Chondrocyte (in vitro differentiated cells): ENCODE measurements around the gene CYBC1. TPM values are rescaled to one million over a fixed set of nuclear protein-coding genes. Genes with fewer than 3 reads are reported as not detected.

Experiments used
- DNase-seq: peaks from one replicate; pipeline ENCODE4 v3.0.0; 2021; ENCODE audit warnings: mixed read lengths, low spot score
- H3K27ac Mint-ChIP-seq: one replicate; pipeline ENCODE4 v1.8.0; 2021; ENCODE audit warnings: mild to moderate bottlenecking, moderate library complexity, mixed read lengths; ENCODE audit not compliant: unreplicated experiment
- H3K27me3 Mint-ChIP-seq: 2 replicates; pipeline ENCODE4 v1.8.0; 2021; ENCODE audit warnings: low read depth, mixed read lengths
- H3K36me3 Mint-ChIP-seq: 2 replicates; pipeline ENCODE4 v1.8.0; 2021; ENCODE audit warnings: low read depth, mixed read lengths
- H3K4me1 Mint-ChIP-seq: 2 replicates; pipeline ENCODE4 v1.8.0; 2021; ENCODE audit warnings: low read depth, mild to moderate bottlenecking, mixed read lengths
- H3K4me3 Mint-ChIP-seq: one replicate; pipeline ENCODE4 v1.8.0; 2021; ENCODE audit warnings: mild to moderate bottlenecking, moderate library complexity, mixed read lengths; ENCODE audit not compliant: unreplicated experiment
- H3K9me3 Mint-ChIP-seq: 2 replicates; pipeline ENCODE4 v1.8.0; 2021; ENCODE audit warnings: low read depth, mixed read lengths
- CTCF ChIP-seq: fragments of 200-600 bp; sonication (generic); IDR thresholded peaks from 2 replicates; pipeline ENCODE4 v1.5.0; 2021; ENCODE audit warnings: antibody characterized with exemption, mild to moderate bottlenecking, moderate library complexity
- total RNA-seq: library from RNA; stranded (reverse); gene quantifications from 3 replicates; pipeline ENCODE4 v1.2.1, GENCODE V29; 2021

Gene CYBC1
- total RNA-seq, 1 donor from 2014 or later: 53.0 TPM

GRCh38 chr17:82429824-82430223, 20.7 kb downstream of the CYBC1 start:
- Mint-ChIP-seq H3K27me3 (no peaks in the 10 kb centered on the region), H3K27ac (no peak overlapping the region)

DNA sequence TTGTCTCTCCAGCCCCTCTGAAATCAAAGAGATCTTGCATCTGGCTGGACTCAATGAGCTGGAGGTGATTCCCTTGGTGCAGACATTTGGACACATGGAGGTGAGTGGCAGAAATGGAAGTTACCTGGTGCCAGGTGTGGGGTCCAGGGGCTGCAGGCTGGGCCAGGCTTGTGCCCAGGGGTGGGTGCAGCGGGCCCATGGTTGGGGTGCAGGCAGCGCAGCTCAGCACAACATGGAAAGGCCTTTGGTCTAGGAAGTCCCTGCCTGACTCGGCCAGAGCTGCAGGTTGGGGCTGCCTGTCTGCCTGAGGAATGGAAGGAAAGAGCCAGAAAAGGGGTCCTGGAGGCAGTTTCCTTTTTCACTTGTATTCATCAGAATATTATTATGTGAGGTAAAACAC, 22.0 kb downstream of the CYBC1 start:
- TF ChIP-seq CTCF: no peak
- H3K27me3 Mint-ChIP-seq: no peaks in the 10 kb centered on the region
- no peak for DNase-seq
- H3K4me1 Mint-ChIP-seq: no peaks in the 10 kb centered on the region
- H3K4me3 Mint-ChIP-seq: no peak overlapping the region
- no peak overlapping the region for H3K27ac Mint-ChIP-seq
- no peaks in the 10 kb centered on the region for H3K9me3 Mint-ChIP-seq
- H3K36me3 Mint-ChIP-seq: no peaks in the 10 kb centered on the region

More at GRCh38 chr17:82429824-82430223, 20.7 kb downstream of the CYBC1 start:
- Mint-ChIP-seq H3K4me1 (no peaks in the 10 kb centered on the region), H3K4me3 (no peak overlapping the region), H3K9me3 (no peaks in the 10 kb centered on the region), H3K36me3 (no peaks in the 10 kb centered on the region)
- no peak for TF ChIP-seq CTCF
- no peak for DNase-seq

- no peak for TF ChIP-seq CTCF
- H3K36me3 Mint-ChIP-seq: peaks cover 8% of the 10 kb centered on the region
- H3K27me3 Mint-ChIP-seq: no peaks in the 10 kb centered on the region
- H3K4me1 Mint-ChIP-seq: no peaks in the 10 kb centered on the region
- no peak overlapping the region for H3K4me3 Mint-ChIP-seq
- DNase-seq: no peak
- no peak overlapping the region for H3K27ac Mint-ChIP-seq
- peaks cover 14% of the 10 kb centered on the region for H3K9me3 Mint-ChIP-seq
These were observed 25.7 kb downstream of the CYBC1 start for GRCh38 chr17:82424863-82425159.

DNA sequence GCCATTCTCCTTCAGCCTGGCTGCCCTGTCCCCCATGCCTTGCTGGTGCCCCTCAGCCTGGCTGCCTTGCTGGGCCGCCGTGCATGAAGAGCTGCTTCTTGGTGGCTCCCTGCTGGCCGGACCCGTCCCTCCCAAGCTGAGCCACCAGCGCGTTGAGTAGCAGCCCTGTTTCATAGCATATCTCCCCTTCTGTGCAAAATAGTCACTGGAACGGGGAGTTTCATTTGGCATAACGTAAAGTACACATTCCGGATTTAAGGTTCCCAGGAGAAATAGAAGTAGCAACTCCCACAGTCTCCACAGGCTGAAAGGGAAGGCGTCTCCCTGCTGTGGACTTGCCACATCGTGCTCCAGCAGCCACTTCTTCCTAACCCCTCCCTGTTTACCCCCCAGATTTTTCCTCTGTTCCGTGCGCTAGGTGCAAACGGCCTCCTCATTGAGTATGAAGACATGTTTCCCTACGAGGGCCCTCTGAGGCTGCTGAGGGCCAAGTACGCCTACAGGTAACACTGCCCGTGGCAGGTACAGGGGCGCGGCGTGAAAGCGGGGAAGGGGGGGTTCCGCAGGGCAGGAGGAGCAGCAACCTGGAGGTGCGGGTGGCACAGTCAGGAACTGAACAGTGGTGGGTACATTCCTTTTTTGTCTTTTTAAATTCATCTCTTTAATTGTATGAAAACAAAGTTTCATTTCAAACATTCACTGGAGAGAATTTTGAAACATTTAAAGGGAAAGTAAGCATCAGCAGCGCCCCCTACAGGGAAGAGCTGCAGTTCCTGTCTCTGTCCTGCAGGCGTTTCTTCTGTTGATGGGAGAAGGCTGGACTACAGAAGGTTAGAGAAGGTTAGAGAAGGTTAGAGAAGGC, 26.3 kb downstream of the CYBC1 start:
- H3K27me3 Mint-ChIP-seq: no peaks in the 10 kb centered on the region
- no peak for DNase-seq
- peak; percentile 73 for TF ChIP-seq CTCF
- H3K4me3 Mint-ChIP-seq: no peak overlapping the region
- H3K27ac Mint-ChIP-seq: no peak overlapping the region
- peaks cover 1% of the 10 kb centered on the region for H3K4me1 Mint-ChIP-seq
- H3K9me3 Mint-ChIP-seq: peaks cover 14% of the 10 kb centered on the region
- peaks cover 8% of the 10 kb centered on the region for H3K36me3 Mint-ChIP-seq

- TF ChIP-seq CTCF: no peak
- DNase-seq: no peak
- Mint-ChIP-seq H3K4me1 (peaks cover 14% of the 10 kb centered on the region), H3K9me3 (peaks cover 14% of the 10 kb centered on the region), H3K4me3 (no peak overlapping the region), H3K27ac (no peak overlapping the region), H3K27me3 (no peaks in the 10 kb centered on the region), H3K36me3 (peaks cover 8% of the 10 kb centered on the region)
These were observed 31.0 kb downstream of the CYBC1 start for GRCh38 chr17:82419540-82419939.
